ENCODE measurements around the gene OR52N4.

GRCh38 chr11:5753943-5754342 is at the start of gene OR52N4:
- TF ChIP-seq POLR2A (IDR thresholded peaks at IDR 0.05) (no peak), POLR2AphosphoS5 (IDR thresholded peaks at IDR 0.05; ENCODE audit: insufficient read depth in 1 of 2, low read depth in 1 of 2) (no peak), CTCF (IDR thresholded peaks at IDR 0.05) (no peak)
